ENCODE results near the gene TJP1.

TJP1 gene

DNA sequence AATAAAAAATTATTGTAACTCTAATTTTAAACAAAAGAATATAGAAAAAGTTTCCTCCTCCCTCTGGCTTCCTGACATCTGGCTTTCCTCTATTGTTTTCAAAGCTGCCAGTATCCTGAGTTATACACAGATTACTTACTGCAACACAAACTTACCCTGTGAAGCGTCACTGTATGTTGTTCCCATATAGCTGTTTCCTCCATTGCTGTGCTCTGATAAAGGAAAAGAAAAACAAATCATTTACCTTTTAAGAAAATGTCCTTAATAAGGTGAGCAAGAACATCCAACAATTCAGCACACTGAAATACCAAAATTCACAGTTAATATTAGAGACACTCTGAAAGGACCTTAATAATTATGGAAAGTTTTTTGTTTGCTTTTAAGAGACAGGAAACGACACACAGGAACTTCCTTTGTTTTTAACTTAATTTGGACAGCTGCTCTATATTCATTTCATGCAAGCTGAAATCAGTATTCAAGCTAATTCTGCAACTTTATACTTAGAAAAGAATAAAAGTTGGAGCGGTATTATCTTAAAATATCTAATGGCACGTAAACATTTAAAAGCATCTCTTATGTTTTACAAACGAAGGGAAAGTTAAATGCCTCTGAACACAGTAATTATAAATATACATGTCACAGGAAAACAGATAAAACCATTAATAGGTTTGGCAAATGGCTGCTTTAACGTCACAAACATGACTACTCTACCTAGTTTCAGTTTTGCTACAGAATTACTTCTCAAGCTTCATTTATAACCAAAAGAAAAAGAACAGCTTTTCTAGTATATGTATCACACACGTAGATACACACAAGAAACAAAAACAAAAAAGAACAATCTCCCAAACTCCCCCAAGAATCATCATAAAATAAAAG, 21.5 kb downstream of the TJP1 start:
- TF ChIP-seq, protein P1, sequence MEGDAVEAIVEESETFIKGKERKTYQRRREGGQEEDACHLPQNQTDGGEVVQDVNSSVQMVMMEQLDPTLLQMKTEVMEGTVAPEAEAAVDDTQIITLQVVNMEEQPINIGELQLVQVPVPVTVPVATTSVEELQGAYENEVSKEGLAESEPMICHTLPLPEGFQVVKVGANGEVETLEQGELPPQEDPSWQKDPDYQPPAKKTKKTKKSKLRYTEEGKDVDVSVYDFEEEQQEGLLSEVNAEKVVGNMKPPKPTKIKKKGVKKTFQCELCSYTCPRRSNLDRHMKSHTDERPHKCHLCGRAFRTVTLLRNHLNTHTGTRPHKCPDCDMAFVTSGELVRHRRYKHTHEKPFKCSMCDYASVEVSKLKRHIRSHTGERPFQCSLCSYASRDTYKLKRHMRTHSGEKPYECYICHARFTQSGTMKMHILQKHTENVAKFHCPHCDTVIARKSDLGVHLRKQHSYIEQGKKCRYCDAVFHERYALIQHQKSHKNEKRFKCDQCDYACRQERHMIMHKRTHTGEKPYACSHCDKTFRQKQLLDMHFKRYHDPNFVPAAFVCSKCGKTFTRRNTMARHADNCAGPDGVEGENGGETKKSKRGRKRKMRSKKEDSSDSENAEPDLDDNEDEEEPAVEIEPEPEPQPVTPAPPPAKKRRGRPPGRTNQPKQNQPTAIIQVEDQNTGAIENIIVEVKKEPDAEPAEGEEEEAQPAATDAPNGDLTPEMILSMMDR (IDR thresholded peaks at IDR 0.05; ENCODE audit: insufficient read depth, missing control alignments): no peak
- DNase-seq (ENCODE audit: insufficient read length, low spot score) (no peak), FAIRE-seq (no peak)

- no peak for FAIRE-seq
- TF ChIP-seq, protein P1 (IDR thresholded peaks at IDR 0.05; ENCODE audit: insufficient read depth, missing control alignments): no peak
- no peak for DNase-seq (ENCODE audit: insufficient read length, low spot score)
These were observed 22.4 kb downstream of the TJP1 start for GRCh38 chr15:29799859-29800258.

GRCh38 chr15:29795610-29796009, 26.7 kb downstream of the TJP1 start:
- DNase-seq (ENCODE audit: insufficient read length, low spot score): no peak
- TF ChIP-seq, protein P1 (IDR thresholded peaks at IDR 0.05; ENCODE audit: insufficient read depth, missing control alignments): no peak
- no peak for FAIRE-seq

DNA sequence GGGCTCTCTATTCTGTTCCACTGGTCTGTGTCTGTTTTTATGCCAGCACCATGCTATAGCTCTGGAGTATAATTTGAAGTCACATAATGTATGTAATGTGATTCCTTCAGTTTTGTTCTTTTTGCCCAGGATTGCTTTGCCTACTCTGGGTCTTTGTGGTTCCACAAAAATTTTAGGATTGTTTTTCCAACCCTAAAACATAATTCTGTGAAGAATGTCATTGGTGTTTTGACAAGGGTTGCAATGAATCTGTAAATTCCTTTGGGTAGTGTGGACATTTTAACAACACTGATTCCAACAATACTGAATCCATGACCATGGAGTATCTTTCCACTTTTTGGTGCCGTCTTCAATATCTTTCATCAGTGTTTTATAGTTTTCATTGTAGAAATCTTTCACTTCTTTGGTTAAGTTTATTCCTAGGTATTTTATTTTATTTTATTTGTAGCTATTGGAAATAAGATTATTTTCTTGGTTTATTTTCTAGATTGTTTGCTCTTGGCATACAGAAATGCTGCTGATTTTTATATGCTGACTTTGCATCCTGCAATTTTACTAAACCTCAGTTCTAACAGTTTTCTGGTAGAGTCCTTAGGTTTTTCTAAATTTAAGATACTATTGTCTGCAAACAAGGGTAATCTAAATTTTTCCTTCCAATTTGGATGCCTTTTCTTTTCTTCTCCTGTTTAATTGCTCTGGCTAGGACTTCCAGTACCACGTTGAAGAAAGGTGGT, 29.7 kb downstream of the TJP1 start:
- TF ChIP-seq, protein P1 (IDR thresholded peaks at IDR 0.05; ENCODE audit: insufficient read depth, missing control alignments): no peak
- FAIRE-seq (no peak), DNase-seq (ENCODE audit: insufficient read length, low spot score) (no peak)

DNA sequence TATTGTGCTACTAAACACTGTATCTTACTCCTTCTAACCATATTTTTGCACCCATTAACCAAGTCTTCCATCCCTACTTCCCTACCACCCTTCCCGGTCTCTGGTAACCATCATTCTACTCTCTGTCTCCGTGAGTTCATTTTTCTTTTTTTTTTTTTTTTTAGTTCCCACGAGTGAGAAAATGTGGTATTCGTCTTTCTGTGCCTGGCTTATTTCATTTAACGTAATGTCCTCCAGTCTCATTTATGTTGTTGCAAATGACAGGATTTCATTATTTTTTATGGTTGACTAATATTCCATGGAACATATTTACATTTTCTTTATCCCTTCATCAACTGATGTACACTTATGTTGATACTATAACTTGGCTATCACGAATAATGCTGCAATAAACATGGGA, 31.7 kb downstream of the TJP1 start:
- no peak for FAIRE-seq
- TF ChIP-seq, protein P1 (IDR thresholded peaks at IDR 0.05; ENCODE audit: insufficient read depth, missing control alignments): no peak

GRCh38 chr15:29789871-29790270, 32.4 kb downstream of the TJP1 start:
- DNase-seq (ENCODE audit: insufficient read length, low spot score) (no peak), FAIRE-seq (no peak)
- TF ChIP-seq, protein P1 (IDR thresholded peaks at IDR 0.05; ENCODE audit: insufficient read depth, missing control alignments): no peak

More for the DNA sequence above, 31.7 kb downstream of the TJP1 start:
- no peak for DNase-seq (ENCODE audit: insufficient read length, low spot score)
